Adipocyte (in vitro differentiated cells): ENCODE data around the gene NFYC.
A peak's percentile ranks its signal among the peaks of the same experiment; 100 is the strongest.

Source experiments
- DNase-seq: peaks from one replicate; pipeline ENCODE4 v3.0.0-alpha.2; 2015; ENCODE audit warnings: low read depth
- H3K27me3 ChIP-seq: replicated peaks from 2 replicates; pipeline ENCODE4 v1.7.0; 2013; ENCODE audit warnings: mild to moderate bottlenecking, low read length, moderate library complexity; ENCODE audit not compliant: control insufficient read depth, insufficient read depth
- H3K36me3 ChIP-seq: 2 replicates; pipeline ENCODE4 v1.7.0; 2013; ENCODE audit warnings: low read length, mild to moderate bottlenecking, moderate library complexity; ENCODE audit not compliant: control insufficient read depth, insufficient read depth, severe bottlenecking
- H3K4me1 ChIP-seq: 2 replicates; pipeline ENCODE4 v1.7.0; 2013; ENCODE audit warnings: mild to moderate bottlenecking, low read length, moderate library complexity; ENCODE audit not compliant: control insufficient read depth, insufficient read depth
- H3K4me3 ChIP-seq: 2 replicates; pipeline ENCODE4 v1.7.0; 2013; ENCODE audit warnings: mild to moderate bottlenecking, low read length, moderate library complexity
- H3K9ac ChIP-seq: 2 replicates; pipeline ENCODE4 v1.7.0; 2013; ENCODE audit warnings: mild to moderate bottlenecking, low read length, moderate library complexity
- H3K9me3 ChIP-seq: 2 replicates; pipeline ENCODE4 v1.7.0; 2013; ENCODE audit warnings: mild to moderate bottlenecking, low read length, moderate library complexity; ENCODE audit not compliant: control insufficient read depth

The NFYC gene

DNA sequence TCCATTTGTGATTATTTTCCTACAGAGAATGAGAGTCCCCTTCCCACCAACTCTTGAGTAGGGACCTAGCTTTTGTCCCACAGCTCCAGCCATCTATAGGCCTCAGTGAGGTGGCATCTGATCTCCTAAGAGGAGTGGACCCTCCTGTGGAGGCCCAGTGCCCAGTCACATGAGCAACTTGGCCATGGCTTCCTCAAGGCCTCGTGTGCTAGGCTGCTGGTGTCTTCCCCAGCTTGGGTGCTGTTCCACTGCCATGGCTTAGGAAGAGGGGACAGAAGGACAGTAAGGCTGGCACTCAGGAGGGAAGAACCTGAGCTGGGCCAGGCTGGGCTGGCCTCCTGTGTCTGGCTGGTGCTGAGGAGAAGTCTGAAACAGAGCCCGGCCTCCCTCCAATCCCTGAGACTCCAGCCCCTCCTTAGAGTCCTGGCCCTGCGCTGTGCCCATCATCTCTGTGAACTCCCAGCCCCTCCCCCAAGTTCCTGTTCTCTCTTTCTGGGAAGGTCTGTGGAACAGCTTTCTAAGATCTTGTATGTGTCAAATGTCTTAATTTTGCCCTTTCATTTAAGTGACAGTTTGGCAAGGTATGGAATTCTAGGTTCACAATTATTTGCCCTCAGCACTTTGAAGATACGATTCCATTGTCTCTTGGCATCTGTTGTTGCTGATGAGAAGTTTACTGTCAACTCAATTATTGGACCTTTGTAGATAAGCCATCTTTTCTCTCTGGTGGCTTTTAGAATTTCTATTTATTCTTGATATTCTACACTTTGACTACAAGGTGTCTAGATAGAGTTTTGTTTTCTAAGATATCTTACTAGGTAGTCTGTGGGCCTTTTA is 85.0 kb downstream of the NFYC start:
- no peak for DNase-seq
- H3K4me3 ChIP-seq = no peak overlapping the region

DNA sequence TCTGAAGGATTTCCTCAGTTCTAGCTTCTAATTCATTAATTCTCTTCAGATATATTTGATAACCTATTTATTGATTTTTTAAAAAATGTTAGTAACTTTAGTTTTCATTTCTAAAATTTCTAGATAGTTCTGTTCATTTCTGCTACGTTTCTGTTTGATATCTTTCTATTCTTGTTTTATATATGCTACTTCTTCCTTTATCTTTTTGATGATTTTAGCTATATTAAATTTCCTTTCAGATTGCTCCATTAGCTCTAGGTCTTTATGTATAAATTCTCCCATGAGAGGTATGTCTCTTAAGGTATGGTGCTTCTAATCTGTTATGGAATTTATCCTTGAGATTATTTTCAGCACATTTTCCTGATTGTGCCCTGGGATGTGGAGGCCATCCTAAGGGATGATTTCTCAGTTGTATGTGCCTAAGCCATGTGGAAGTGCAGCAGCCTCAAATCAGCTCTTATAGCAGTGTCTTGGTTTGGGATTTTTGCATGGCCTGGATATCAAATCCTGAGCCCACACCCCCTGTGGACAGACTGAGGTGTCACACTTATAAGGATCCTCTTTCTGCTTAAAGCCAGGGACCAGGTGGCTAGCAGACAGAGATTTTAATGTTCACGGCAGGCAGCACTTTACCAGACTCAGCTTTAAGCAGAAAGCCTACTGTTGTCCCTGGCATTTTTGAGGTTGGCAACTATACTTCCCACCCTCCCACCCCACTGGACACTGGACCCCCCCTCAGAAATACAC is 85.9 kb downstream of the NFYC start:
- H3K4me1 ChIP-seq = peaks cover 2% of the 10 kb centered on the region
- no peak overlapping the region for H3K4me3 ChIP-seq
- peaks cover 4% of the 10 kb centered on the region for H3K36me3 ChIP-seq
- H3K27me3 ChIP-seq = peaks cover 11% of the 10 kb centered on the region
- no peak for DNase-seq
- H3K9me3 ChIP-seq = peaks cover 14% of the 10 kb centered on the region
- no peak overlapping the region for H3K9ac ChIP-seq

More for the DNA sequence above, 85.0 kb downstream of the NFYC start:
- H3K27me3 ChIP-seq = peaks cover 3% of the 10 kb centered on the region
- H3K36me3 ChIP-seq = peaks cover 7% of the 10 kb centered on the region
- peaks cover 5% of the 10 kb centered on the region for H3K4me1 ChIP-seq
- H3K9me3 ChIP-seq = peaks cover 14% of the 10 kb centered on the region
- no peak overlapping the region for H3K9ac ChIP-seq

DNA sequence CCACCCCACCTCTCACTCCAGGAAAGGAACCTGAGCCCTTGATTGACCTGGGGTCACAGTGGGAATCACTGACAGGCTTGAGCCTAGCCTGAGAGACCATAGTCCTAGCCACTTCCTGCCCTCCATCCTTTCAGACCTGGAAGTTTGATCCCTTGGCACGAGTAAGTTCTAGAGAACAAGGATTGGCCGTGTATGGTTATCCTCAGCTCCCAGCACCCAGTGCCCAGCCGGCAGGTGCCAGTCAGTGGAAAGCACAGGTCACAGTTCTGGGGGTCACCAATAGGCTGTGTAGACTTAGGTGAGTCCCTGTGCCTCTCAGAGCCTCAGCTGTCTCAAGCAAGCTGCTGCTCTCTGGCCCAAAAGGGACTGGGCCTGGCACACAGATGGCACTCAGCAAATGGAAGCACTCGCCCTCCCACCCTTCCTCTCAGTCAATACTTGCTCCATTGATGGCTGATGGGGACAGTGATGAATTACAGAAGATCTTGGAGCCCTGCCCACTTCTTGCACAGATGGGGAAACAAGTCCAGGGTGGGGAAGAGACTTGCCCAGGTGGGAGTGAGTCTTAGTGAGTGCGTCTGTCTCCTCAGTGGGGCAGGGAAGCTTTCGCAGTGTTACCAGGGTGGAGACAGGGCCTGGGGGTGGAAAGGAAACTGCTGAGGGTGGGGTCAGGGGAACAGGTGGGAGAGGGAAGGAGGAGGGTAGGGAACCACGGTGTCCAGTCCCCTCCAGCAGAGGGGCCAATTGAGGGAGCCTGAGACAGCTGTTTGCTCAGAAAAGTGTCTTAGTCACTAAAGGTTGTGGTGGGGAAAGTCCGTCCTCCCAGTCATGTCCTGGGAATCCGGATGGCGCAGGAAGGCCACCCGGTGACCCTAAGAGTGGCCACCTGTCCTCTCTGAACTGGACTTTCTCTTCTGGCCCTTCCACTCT is 89.4 kb downstream of the NFYC start:
- H3K4me1 ChIP-seq = no peaks in the 10 kb centered on the region
- no peak overlapping the region for H3K9ac ChIP-seq
- DNase-seq = no peak
- H3K36me3 ChIP-seq = peaks cover 3% of the 10 kb centered on the region
- H3K27me3 ChIP-seq = peaks cover 30% of the 10 kb centered on the region
- H3K9me3 ChIP-seq = peaks cover 14% of the 10 kb centered on the region
- no peak overlapping the region for H3K4me3 ChIP-seq

DNA sequence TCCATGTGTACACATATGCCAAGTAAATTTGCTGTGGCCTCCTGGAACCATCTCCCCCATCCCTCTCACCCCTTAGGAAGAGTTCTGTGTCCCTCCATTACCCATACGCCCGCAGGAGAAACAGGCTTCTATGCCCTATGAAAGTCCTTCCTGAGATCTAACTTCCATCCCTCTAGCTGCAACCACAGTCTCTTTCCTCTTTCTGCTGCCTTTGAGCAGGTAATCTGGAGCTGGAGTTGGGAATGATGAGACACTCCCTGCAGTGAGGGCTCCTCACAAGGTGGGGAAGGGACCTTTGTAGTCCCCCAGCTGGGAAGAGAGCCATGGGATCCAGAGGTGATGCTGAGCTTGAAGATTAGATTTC is 90.1 kb downstream of the NFYC start:
- no peak overlapping the region for H3K9ac ChIP-seq
- peaks cover 9% of the 10 kb centered on the region for H3K9me3 ChIP-seq
- peaks cover 3% of the 10 kb centered on the region for H3K4me1 ChIP-seq
- H3K27me3 ChIP-seq = peaks cover 36% of the 10 kb centered on the region
- no peaks in the 10 kb centered on the region for H3K36me3 ChIP-seq
- no peak overlapping the region for H3K4me3 ChIP-seq
- DNase-seq = no peak

DNA sequence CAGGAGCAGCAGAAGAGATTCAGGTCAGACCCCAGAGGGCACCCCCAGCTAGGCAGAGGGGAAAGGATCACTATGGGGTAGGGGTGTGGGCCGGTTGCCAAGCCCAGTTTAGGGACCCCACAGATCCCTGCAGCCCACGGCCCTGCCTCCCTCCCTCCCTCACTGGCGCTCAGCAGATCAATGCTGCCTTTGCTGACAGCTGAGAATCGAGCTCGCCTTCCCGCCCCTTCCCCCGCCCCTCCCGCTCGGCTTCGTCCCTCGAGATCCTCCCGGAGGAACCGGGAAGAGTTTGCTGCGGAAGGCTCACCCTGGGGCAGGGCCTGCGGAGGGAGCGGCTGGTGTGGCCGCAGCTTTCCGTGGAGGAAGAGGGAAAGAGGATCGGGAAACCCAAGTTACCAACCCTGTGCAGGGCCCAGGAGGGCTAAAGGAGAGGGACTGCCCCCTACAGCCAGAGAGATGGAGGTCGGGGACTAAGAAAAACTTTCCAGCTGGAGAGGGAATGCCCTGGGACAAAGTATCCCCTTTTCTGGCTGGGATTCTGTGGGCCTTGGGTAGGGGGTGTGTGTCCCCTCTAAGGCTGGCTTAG is 91.0 kb downstream of the NFYC start:
- peaks cover 36% of the 10 kb centered on the region for H3K27me3 ChIP-seq
- no peak overlapping the region for H3K9ac ChIP-seq
- peak; percentile 18 for DNase-seq
- peaks cover 3% of the 10 kb centered on the region for H3K4me1 ChIP-seq
- peak overlapping the region; percentile 17 for H3K4me3 ChIP-seq
- peaks cover under 1% of the 10 kb centered on the region for H3K9me3 ChIP-seq
- no peaks in the 10 kb centered on the region for H3K36me3 ChIP-seq

DNA sequence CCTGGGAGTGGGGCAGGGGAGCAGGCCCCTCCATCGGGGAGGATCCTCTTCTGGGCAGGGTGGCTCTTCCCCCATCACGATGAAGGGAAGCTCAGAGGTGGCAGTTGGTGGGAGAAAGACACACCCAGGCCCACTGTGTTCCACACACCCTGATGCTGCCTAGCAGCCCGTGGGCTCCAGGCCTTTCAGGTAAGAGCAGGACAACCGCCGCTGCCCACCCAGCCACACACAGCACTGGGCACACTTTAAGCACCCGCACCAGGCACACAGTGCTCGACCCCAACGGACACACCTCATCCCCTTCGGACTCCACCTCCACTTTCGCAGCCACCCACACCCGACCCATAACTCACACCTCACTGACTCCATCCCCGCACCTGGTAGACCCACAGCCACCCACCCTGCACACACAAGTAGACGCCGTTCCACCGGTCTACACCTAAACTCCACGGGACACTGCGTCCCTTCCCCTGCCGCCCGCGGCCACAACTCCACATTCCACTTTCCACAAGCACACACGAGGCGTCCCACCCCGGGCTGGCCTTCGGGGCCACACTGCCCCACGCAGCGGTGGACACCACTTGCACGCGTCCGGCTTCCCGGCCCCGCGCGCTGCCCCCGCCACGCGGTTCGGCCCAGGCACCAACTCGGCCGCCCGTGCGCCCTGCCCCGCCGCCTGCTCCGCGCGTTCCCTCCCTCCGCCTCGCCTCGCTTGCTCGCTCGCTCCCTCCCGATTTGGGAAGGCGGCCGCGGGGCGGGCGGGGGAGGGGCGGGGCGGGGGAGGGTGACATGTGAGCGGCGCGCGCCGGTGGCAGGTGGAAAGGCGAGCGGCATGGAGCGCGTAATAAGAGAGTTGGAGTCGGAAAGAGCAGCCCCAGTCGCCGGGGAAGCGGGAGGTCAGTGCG is 91.7 kb downstream of the NFYC start, which contains the start of gene KCNQ4:
KCNQ4 (plus strand) TSS at position 787 of the 905 bp plus-strand sequence. CDS start 307 bp downstream, outside the sequence.
- Histone ChIP-seq H3K9me3 (no peaks in the 10 kb centered on the region), H3K4me3 (peak within 1 kb of the TSS; percentile 47), H3K36me3 (no peaks in the 10 kb centered on the region), H3K4me1 (peaks cover 3% of the 10 kb centered on the region), H3K9ac (no peak within 1 kb of the TSS), H3K27me3 (peaks cover 36% of the 10 kb centered on the region)
- peak; percentile 64 for DNase-seq

DNA sequence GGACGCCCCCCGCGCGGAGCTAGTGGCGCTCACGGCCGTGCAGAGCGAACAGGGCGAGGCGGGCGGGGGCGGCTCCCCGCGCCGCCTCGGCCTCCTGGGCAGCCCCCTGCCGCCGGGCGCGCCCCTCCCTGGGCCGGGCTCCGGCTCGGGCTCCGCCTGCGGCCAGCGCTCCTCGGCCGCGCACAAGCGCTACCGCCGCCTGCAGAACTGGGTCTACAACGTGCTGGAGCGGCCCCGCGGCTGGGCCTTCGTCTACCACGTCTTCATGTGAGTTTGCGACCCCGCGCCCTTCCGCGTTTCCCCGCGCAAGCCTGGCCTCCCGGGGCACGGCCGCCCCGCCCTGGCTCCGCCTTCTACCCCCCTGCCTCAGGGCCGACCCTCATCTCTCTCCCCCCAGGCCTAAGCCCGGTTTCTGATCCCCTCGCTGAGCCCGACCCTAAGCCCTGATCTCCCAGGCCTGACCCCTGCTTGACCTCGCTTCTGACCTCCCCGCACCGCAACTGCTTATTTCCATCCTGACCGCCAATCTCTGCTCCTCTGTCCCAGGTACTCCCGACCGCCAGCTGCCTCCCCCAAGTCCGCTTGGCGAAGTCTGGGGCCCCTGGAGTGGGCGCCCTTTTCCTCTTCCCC is 92.8 kb downstream of the NFYC start:
- no peak overlapping the region for H3K4me3 ChIP-seq
- H3K4me1 ChIP-seq = peaks cover 3% of the 10 kb centered on the region
- H3K9me3 ChIP-seq = no peaks in the 10 kb centered on the region
- peak; percentile 25 for DNase-seq
- H3K36me3 ChIP-seq = no peaks in the 10 kb centered on the region
- H3K27me3 ChIP-seq = peaks cover 36% of the 10 kb centered on the region
- no peak overlapping the region for H3K9ac ChIP-seq

DNA sequence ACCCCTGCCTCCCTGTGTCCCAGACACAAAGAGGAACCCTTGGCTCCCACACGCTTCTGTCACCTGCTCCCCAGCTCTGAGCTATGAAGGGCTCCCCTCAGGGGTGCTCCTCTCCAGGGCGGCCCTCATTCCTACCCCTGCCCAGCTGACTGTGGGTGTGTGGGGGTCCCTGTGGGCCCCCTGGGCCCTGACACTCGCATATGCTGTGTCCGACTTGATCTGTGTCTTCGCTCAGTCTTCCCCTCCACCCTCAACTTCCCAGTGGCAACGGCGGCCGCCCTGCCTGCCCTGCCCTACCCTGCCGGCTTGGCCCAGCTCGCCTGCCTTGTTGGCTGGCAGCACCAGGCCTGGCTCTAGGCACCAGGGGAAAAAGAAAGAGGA is 93.3 kb downstream of the NFYC start:
- Histone ChIP-seq H3K9me3 (no peaks in the 10 kb centered on the region), H3K27me3 (peaks cover 39% of the 10 kb centered on the region), H3K4me1 (peaks cover 3% of the 10 kb centered on the region), H3K36me3 (no peaks in the 10 kb centered on the region), H3K4me3 (no peak overlapping the region), H3K9ac (no peak overlapping the region)
- DNase-seq = no peak

DNA sequence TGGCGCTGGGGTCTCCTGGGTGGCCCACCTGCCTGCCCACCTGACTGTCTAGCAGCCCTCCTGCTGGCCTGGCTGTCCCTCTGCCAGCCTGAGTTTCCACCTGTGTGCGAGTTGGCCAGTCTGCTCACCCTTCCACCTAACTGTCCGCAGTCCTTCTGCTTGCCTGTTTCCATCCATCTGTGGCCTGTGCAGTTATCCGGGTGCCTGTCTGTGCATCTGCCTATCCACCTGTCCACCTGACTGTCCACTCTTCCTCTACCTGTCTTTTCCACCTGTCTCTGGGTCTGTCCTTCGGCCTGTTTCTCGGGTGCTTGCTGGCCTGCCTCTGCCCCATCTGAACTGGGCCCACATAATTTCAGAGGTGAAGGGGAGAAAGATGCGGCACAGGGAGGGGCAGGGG is 93.9 kb downstream of the NFYC start:
- H3K9ac ChIP-seq = no peak overlapping the region
- H3K4me1 ChIP-seq = peaks cover 3% of the 10 kb centered on the region
- no peak overlapping the region for H3K4me3 ChIP-seq
- H3K27me3 ChIP-seq = peaks cover 44% of the 10 kb centered on the region
- DNase-seq = no peak
- H3K9me3 ChIP-seq = no peaks in the 10 kb centered on the region
- no peaks in the 10 kb centered on the region for H3K36me3 ChIP-seq
